GM12878 (cell line): Measurements from ENCODE around the gene PLOD2. TPM values are rescaled to one million over a fixed set of nuclear protein-coding genes. Genes with fewer than 3 reads are reported as not detected.

ENCODE experiments used
- ATAC-seq: fragments of 200-7000 bp; cut with Tn5 transposase; 3 replicates; pipeline ENCODE4 v1.9.1; 2020; ENCODE audit warnings: mild to moderate bottlenecking, moderate library complexity
- BruUV-seq: library from RNA; stranded (reverse); fragments of 400-500 nt; replicated peaks from 2 replicates; lab custom pipeline; 2021; lab: Mats Ljungman, UMichigan
- CTCF ChIA-PET: fragments of 300-600 bp; sonication (Branson Sonifier 250); formaldehyde crosslinking; extraction: SDS; loops from one replicate; lab custom pipeline; 2021; ENCODE audit warnings: inconsistent platforms; lab: Yijun Ruan, JAX
- POLR2A ChIA-PET: fragments of 350-600 bp; formaldehyde crosslinking; extraction: SDS; loops from one replicate; lab custom pipeline; 2021; ENCODE audit warnings: inconsistent platforms; lab: Charles Lee
- RAD21 ChIA-PET: fragments of 300-600 bp; sonication (Branson Sonifier 250); formaldehyde crosslinking; loops from one replicate; lab custom pipeline; 2023; ENCODE audit warnings: antibody characterized with exemption; ENCODE audit not compliant: unreplicated experiment; lab: Charles Lee
- SMC1A ChIA-PET: fragments of 300-600 bp; sonication (Branson Sonifier 250); formaldehyde crosslinking; loops from one replicate; lab custom pipeline; 2023; ENCODE audit not compliant: unreplicated experiment, uncharacterized antibody; lab: Charles Lee
- DNase-seq: peaks from one replicate; pipeline ENCODE4 v3.0.0-alpha.2; 2011; ENCODE audit warnings: low read depth, low spot score
- FAIRE-seq: peaks from 3 replicates; lab custom pipeline; 2011; peaks lifted over from hg19 to GRCh38; lab: Jason Lieb, UNC
- H2AFZ ChIP-seq: 2 replicates; pipeline ENCODE4 v1.6.0; 2011; ENCODE audit warnings: low read depth, low read length, control low read depth; ENCODE audit not compliant: control insufficient read depth
- H3K27ac ChIP-seq: 2 replicates; pipeline ENCODE4 v1.5.1; 2011; ENCODE audit warnings: control low read depth; ENCODE audit not compliant: control insufficient read depth, insufficient read depth
- H3K27me3 ChIP-seq, 2 experiments: replicated peaks in 1 of 2; 2 replicates each; pipeline versions ENCODE4 v1.6.0 to v1.6.1; 2011; ENCODE audit warnings: low read length in 1 of 2; ENCODE audit not compliant: control insufficient read depth in 2 of 2, insufficient read depth in 2 of 2
- H3K36me3 ChIP-seq, 2 experiments: 2 replicates each; pipeline ENCODE4 v1.5.1; 2011; ENCODE audit warnings: low read length in 1 of 2; ENCODE audit not compliant: control insufficient read depth in 2 of 2, insufficient read depth in 2 of 2
- H3K4me1 ChIP-seq: 2 replicates; pipeline ENCODE4 v1.6.1; 2011; ENCODE audit warnings: mild to moderate bottlenecking, low read length, moderate library complexity, mixed read lengths; ENCODE audit not compliant: control insufficient read depth, insufficient read depth
- H3K4me2 ChIP-seq: 2 replicates; pipeline ENCODE4 v1.6.0; 2011; ENCODE audit warnings: control low read depth; ENCODE audit not compliant: control insufficient read depth, insufficient read depth
- H3K4me3 ChIP-seq: fragments of 200-600 bp; sonication (generic); 2 replicates; pipeline ENCODE4 v1.5.1; 2016
- H3K79me2 ChIP-seq: 2 replicates; pipeline ENCODE4 v1.6.0; 2011; ENCODE audit warnings: low read length; ENCODE audit not compliant: control insufficient read depth, insufficient read depth
- H3K9ac ChIP-seq: 2 replicates; pipeline ENCODE4 v1.8.0; 2011; ENCODE audit warnings: low read length, control low read depth, mixed read lengths; ENCODE audit not compliant: control insufficient read depth, insufficient read depth
- H3K9me3 ChIP-seq: replicated peaks from 3 replicates; pipeline ENCODE4 v1.5.1; 2011; ENCODE audit warnings: mild to moderate bottlenecking, low read length; ENCODE audit not compliant: control insufficient read depth, insufficient read depth
- H4K20me1 ChIP-seq: 2 replicates; pipeline ENCODE4 v1.6.0; 2011; ENCODE audit not compliant: control insufficient read depth, insufficient read depth
- ATF7 ChIP-seq: fragments of 450-650 bp; IDR thresholded peaks from 2 replicates; pipeline ENCODE4 v1.6.1; 2016; ENCODE audit warnings: low read depth, mild to moderate bottlenecking
- CREM ChIP-seq: IDR thresholded peaks from 2 replicates; pipeline ENCODE4 v1.6.1; 2014; ENCODE audit warnings: antibody characterized with exemption, low read depth
- EED ChIP-seq: sonication (generic); IDR thresholded peaks from 2 replicates; pipeline ENCODE4 v1.6.1; 2016; ENCODE audit warnings: antibody characterized with exemption, low read depth
- ELK1 ChIP-seq: IDR thresholded peaks from 2 replicates; pipeline ENCODE4 v1.6.1; 2012; ENCODE audit warnings: low read depth, low read length, improper control_type of control experiment
- IRF4 ChIP-seq: IDR thresholded peaks from 2 replicates; pipeline ENCODE4 v1.6.1; 2011; ENCODE audit warnings: low read depth, low read length
- MAX ChIP-seq: IDR thresholded peaks from 2 replicates; pipeline ENCODE4 v1.6.1; 2012; ENCODE audit warnings: low read depth, low read length, improper control_type of control experiment
- MEF2B ChIP-seq: fragments of 450-650 bp; IDR thresholded peaks from 2 replicates; pipeline ENCODE4 v1.6.1; 2018; ENCODE audit warnings: mild to moderate bottlenecking, moderate library complexity; ENCODE audit not compliant: partially characterized antibody, poor library complexity, severe bottlenecking
- NKRF ChIP-seq: fragments of 450-650 bp; conservative IDR thresholded peaks from 2 replicates; pipeline ENCODE4 v1.6.1; 2017; ENCODE audit warnings: mild to moderate bottlenecking, moderate library complexity
- PAX8 ChIP-seq: fragments of 450-650 bp; IDR thresholded peaks from 2 replicates; pipeline ENCODE4 v1.6.1; 2017; ENCODE audit warnings: mild to moderate bottlenecking, moderate library complexity
- RAD51 ChIP-seq: fragments of 450-650 bp; IDR thresholded peaks from 2 replicates; pipeline ENCODE4 v1.6.1; 2016; ENCODE audit warnings: moderate library complexity, mild to moderate bottlenecking, inconsistent platforms
- SIN3A ChIP-seq: IDR thresholded peaks from 2 replicates; pipeline ENCODE4 v1.6.1; 2012; ENCODE audit warnings: low read depth, low read length, improper control_type of control experiment
- SMAD5 ChIP-seq: IDR thresholded peaks from 2 replicates; pipeline ENCODE4 v1.6.1; 2016; ENCODE audit warnings: antibody characterized with exemption, low read depth
- ZBTB33 ChIP-seq: fragments of 450-650 bp; IDR thresholded peaks from 2 replicates; pipeline ENCODE4 v1.6.1; 2017; ENCODE audit warnings: mild to moderate bottlenecking
- ZNF592 ChIP-seq: fragments of 450-650 bp; IDR thresholded peaks from 2 replicates; pipeline ENCODE4 v1.6.1; 2017; ENCODE audit warnings: mild to moderate bottlenecking, moderate library complexity
- in situ Hi-C: fragments of 300-500 bp; cut with MboI; formaldehyde crosslinking; loops from 9 replicates; pipeline ENCODE4 v1.14.3; 2018; ENCODE audit warnings: mixed read lengths
- intact Hi-C: fragments of 100-400 bp; cut with micrococcal nuclease; formaldehyde crosslinking; loops from one replicate; pipeline ENCODE4 v1.14.2; 2022; ENCODE audit not compliant: unreplicated experiment
- polyA plus RNA-seq, 11 experiments: library from polyadenylated mRNA; depleted of rRNA in 4 of 11; unstranded in 6 of 11; stranded (reverse) in 5 of 11; fragments of >200 nt; fragmentation: Nextera tagmentation in 4 of 11; fragmentation: Illumina TruSeq in 1 of 11; extraction: Ambion mirVana in 4 of 11; extraction: Trizol in 1 of 11; gene quantifications; 1 replicate in 1 of 11; 2 replicates in 10 of 11; pipeline versions ENCODE4 v1.2.1 to v1.2.3, GENCODE V29; 2011 to 2016; ENCODE audit warnings: inconsistent platforms in 2 of 11, missing spikeins in 2 of 11, low read depth in 1 of 11
- total RNA-seq, 4 experiments: library from RNA; depleted of rRNA in 3 of 4; stranded (reverse); fragments of >200 nt in 3 of 4; fragmentation: Illumina TruSeq in 1 of 4; extraction: Trizol in 1 of 4; gene quantifications; 2 replicates each; pipeline versions ENCODE4 v1.2.1 to v1.2.3, GENCODE V29; 2013 to 2021

PLOD2 gene
- total and polyA plus RNA-seq, 10 of the 15 experiments (the other 5 are each of a cell fraction or from before 2014, with no cell fraction given) = 0.03 to 0.56 (median 0.33) TPM; not detected in 4

GRCh38 chr3:146033950-146034349, 127.0 kb downstream of the PLOD2 start:
- SMC1A ChIA-PET = no interaction called here
- H3K27ac ChIP-seq = no peak overlapping the region

More at GRCh38 chr3:146033950-146034349, 127.0 kb downstream of the PLOD2 start:
- no peak for TF ChIP-seq PAX8
- no peak for TF ChIP-seq EED
- no peak for TF ChIP-seq ZBTB33
- no peak for TF ChIP-seq SMAD5
- no peak for TF ChIP-seq ELK1
- no peak for TF ChIP-seq MAX
- TF ChIP-seq IRF4 = no peak
- TF ChIP-seq SIN3A = no peak
- no peak for TF ChIP-seq ATF7
- TF ChIP-seq MEF2B = no peak
- TF ChIP-seq CREM = no peak
- TF ChIP-seq RAD51 = no peak
- TF ChIP-seq NKRF = no peak
- TF ChIP-seq ZNF592 = no peak
- no peak overlapping the region for H2AFZ ChIP-seq
- peak; percentile 65 for ATAC-seq
- no peak overlapping the region for H3K9ac ChIP-seq
- no peak overlapping the region for H3K4me2 ChIP-seq
- CTCF ChIA-PET = no interaction called here
- H3K4me3 ChIP-seq = no peak overlapping the region
- POLR2A ChIA-PET = no interaction called here
- H3K9me3 ChIP-seq = no peaks in the 10 kb centered on the region
- no peaks in the 10 kb centered on the region for H3K36me3 ChIP-seq
- intact Hi-C loops = loop anchor here (5.0 kb wide), 1 partner anchor 1013 kb away; no protein-coding TSS in a partner anchor
- no peaks in the 10 kb centered on the region for H3K79me2 ChIP-seq
- no peaks in the 10 kb centered on the region for H3K27me3 ChIP-seq
- H3K4me1 ChIP-seq = no peaks in the 10 kb centered on the region
- no peak for DNase-seq
- RAD21 ChIA-PET = no interaction called here
- no peak for FAIRE-seq
- H4K20me1 ChIP-seq = no peaks in the 10 kb centered on the region
- in situ Hi-C loops = no loop called here
- no TSS peak for BruUV-seq
